H1 (cell line): ENCODE measurements around the gene STIM1.

ENCODE experiments used
- BACH1 ChIP-seq: IDR thresholded peaks from 2 replicates; pipeline ENCODE4 v1.6.1; 2012; ENCODE audit warnings: low read length, improper control_type of control experiment
- EZH2 ChIP-seq: fragments of 200-600 bp; sonication (generic); IDR thresholded peaks from 2 replicates; pipeline ENCODE4 v1.7.1; 2012; ENCODE audit warnings: low read depth, mild to moderate bottlenecking, moderate library complexity, low read length, inconsistent platforms; ENCODE audit not compliant: severe bottlenecking
- HDAC2 ChIP-seq, 2 experiments: fragments of 300-600 bp in 1 of 2; sonication (generic) in 1 of 2; IDR thresholded peaks; 2 replicates each; pipeline ENCODE4 v1.6.1; 2011 to 2012; ENCODE audit warnings: low read depth in 2 of 2, low read length in 2 of 2, mild to moderate bottlenecking in 2 of 2, moderate library complexity in 2 of 2, borderline replicate concordance in 1 of 2, inconsistent platforms in 1 of 2
- MAX ChIP-seq: IDR thresholded peaks from 2 replicates; pipeline ENCODE4 v1.6.1; 2012; ENCODE audit warnings: inconsistent platforms
- POLR2A ChIP-seq, 2 experiments: IDR thresholded peaks; 1 replicate in 1 of 2; 2 replicates in 1 of 2; pipeline ENCODE4 v1.6.1; 2011; ENCODE audit warnings: low read depth in 2 of 2, low read length in 2 of 2, mild to moderate bottlenecking in 2 of 2; ENCODE audit errors: control extremely low read depth in 1 of 2
- RNF2 ChIP-seq: fragments of 200-900, 300-1000 bp; sonication (generic); IDR thresholded peaks from 2 replicates; pipeline ENCODE4 v1.7.1; 2016; ENCODE audit warnings: borderline replicate concordance, low read depth, mild to moderate bottlenecking, antibody characterized with exemption, low read length; ENCODE audit not compliant: poor library complexity, severe bottlenecking; ENCODE audit errors: missing control alignments
- RXRA ChIP-seq: IDR thresholded peaks from 2 replicates; pipeline ENCODE4 v1.6.1; 2011; ENCODE audit warnings: low read depth, mild to moderate bottlenecking, low read length, moderate library complexity; ENCODE audit not compliant: insufficient read depth
- SIN3A ChIP-seq, 2 experiments: IDR thresholded peaks in 1 of 2; conservative IDR thresholded peaks in 1 of 2; 2 replicates each; pipeline ENCODE4 v1.6.1; 2011 to 2012; ENCODE audit warnings: low read length in 2 of 2, improper control_type of control experiment in 1 of 2, low read depth in 1 of 2, mild to moderate bottlenecking in 1 of 2
- SP1 ChIP-seq: IDR thresholded peaks from 2 replicates; pipeline ENCODE4 v1.6.1; 2011; ENCODE audit warnings: low read depth, low read length
- SP4 ChIP-seq: IDR thresholded peaks from 2 replicates; pipeline ENCODE4 v1.6.1; 2012; ENCODE audit warnings: low read length, inconsistent platforms
- TCF12 ChIP-seq: IDR thresholded peaks from 2 replicates; pipeline ENCODE4 v1.6.1; 2011; ENCODE audit warnings: low read depth, mild to moderate bottlenecking, low read length
- USF2 ChIP-seq: IDR thresholded peaks from 2 replicates; pipeline ENCODE4 v1.6.1; 2011; ENCODE audit warnings: low read length, improper control_type of control experiment
- ZNF274 ChIP-seq: IDR thresholded peaks from 2 replicates; pipeline ENCODE4 v1.7.0; 2012; ENCODE audit warnings: low read length, borderline replicate concordance; ENCODE audit errors: extremely low read depth
- TF ChIP-seq, protein P1 (sequence below), 3 experiments: IDR thresholded peaks; 1 replicate in 2 of 3; 2 replicates in 1 of 3; pipeline versions ENCODE4 v1.5.1 to v1.6.1; 2011; ENCODE audit warnings: low read length in 3 of 3, mild to moderate bottlenecking in 3 of 3, inconsistent platforms in 2 of 3, low read depth in 1 of 3, moderate library complexity in 1 of 3; ENCODE audit not compliant: insufficient read depth in 1 of 3; ENCODE audit errors: control extremely low read depth in 1 of 3

DNA sequence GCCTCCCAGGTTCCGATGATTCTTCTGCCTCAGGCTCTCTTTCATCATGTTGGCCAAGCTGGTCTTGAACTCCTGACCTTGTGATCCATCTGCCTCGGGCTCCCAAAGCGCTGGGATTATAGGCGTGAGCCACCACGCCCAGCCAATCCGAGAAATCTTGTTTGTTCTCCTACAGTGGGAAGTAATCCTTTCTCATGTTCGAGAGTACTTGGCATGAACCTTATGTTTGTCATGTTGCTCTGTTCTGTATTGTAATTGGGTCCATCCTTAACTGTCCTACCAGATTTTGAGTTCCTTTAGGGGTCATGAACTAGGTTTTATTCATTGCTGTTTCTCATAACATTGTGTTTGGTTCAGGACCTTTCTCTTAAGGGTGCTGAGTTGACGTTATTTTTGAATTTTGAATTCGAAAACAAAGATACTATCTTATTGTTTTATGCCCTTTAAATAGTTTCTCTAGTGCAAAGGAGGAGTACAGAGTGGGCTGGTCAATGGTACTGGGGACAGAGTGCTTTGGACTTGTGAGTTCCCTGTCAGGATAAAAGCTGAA, 125.7 kb downstream of the STIM1 start:
- TF ChIP-seq MAX, result no peak
- TF ChIP-seq SIN3A (conservative IDR thresholded peaks at IDR 0.05 in 1 of 2, IDR thresholded peaks at IDR 0.05 in 1 of 2; ENCODE audit: low read depth in 1 of 2, low read length in 2 of 2), result no peak
- no peak for TF ChIP-seq ZNF274
- TF ChIP-seq POLR2A (IDR thresholded peaks at IDR 0.05; ENCODE audit: control extremely low read depth in 1 of 2, low read depth in 2 of 2, low read length in 2 of 2), result no peak
- TF ChIP-seq, protein P1, sequence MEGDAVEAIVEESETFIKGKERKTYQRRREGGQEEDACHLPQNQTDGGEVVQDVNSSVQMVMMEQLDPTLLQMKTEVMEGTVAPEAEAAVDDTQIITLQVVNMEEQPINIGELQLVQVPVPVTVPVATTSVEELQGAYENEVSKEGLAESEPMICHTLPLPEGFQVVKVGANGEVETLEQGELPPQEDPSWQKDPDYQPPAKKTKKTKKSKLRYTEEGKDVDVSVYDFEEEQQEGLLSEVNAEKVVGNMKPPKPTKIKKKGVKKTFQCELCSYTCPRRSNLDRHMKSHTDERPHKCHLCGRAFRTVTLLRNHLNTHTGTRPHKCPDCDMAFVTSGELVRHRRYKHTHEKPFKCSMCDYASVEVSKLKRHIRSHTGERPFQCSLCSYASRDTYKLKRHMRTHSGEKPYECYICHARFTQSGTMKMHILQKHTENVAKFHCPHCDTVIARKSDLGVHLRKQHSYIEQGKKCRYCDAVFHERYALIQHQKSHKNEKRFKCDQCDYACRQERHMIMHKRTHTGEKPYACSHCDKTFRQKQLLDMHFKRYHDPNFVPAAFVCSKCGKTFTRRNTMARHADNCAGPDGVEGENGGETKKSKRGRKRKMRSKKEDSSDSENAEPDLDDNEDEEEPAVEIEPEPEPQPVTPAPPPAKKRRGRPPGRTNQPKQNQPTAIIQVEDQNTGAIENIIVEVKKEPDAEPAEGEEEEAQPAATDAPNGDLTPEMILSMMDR (IDR thresholded peaks at IDR 0.05; ENCODE audit: control extremely low read depth in 1 of 3, insufficient read depth in 1 of 3, low read depth in 1 of 3, low read length in 3 of 3), result no peak
- TF ChIP-seq RXRA, result no peak
- no peak for TF ChIP-seq USF2
- TF ChIP-seq HDAC2 (IDR thresholded peaks at IDR 0.05; ENCODE audit: borderline replicate concordance in 1 of 2, low read depth in 2 of 2, low read length in 2 of 2), result no peak
- no peak for TF ChIP-seq SP1
- no peak for TF ChIP-seq TCF12
- no peak for TF ChIP-seq BACH1
- no peak for TF ChIP-seq EZH2
- no peak for TF ChIP-seq RNF2
- no peak for TF ChIP-seq SP4
